K562 (cell line): ENCODE measurements around the gene EML2. TPM values are rescaled to one million over a fixed set of nuclear protein-coding genes. Genes with fewer than 3 reads are reported as not detected.

Experiments used
- ATF2 ChIP-seq: sonication (generic); formaldehyde crosslinking; IDR thresholded peaks from 2 replicates; pipeline ENCODE4 v1.8.1; 2022; ENCODE audit warnings: missing genetic modification reagents
- C11orf30 ChIP-seq: fragments of 450-650 bp; IDR thresholded peaks from 2 replicates; pipeline ENCODE4 v1.6.1; 2016; ENCODE audit warnings: low read depth, mild to moderate bottlenecking
- FOXP4 ChIP-seq: sonication (generic); formaldehyde crosslinking; IDR thresholded peaks from 2 replicates; pipeline ENCODE4 v1.8.0; 2022; ENCODE audit warnings: mild to moderate bottlenecking, missing genetic modification reagents, borderline replicate concordance
- GATAD2B ChIP-seq: fragments of 450-650 bp; IDR thresholded peaks from 2 replicates; pipeline ENCODE4 v1.6.1; 2017; ENCODE audit warnings: mild to moderate bottlenecking, borderline replicate concordance
- IRF2 ChIP-seq: sonication (generic); formaldehyde crosslinking; IDR thresholded peaks from 2 replicates; pipeline ENCODE4 v1.8.1; 2022; ENCODE audit warnings: mild to moderate bottlenecking, missing genetic modification reagents
- JUND ChIP-seq, 2 experiments: IDR thresholded peaks; 2 replicates in 1 of 2; 3 replicates in 1 of 2; pipeline ENCODE4 v1.6.1; 2011; ENCODE audit warnings: borderline replicate concordance in 2 of 2, low read depth in 2 of 2, low read length in 2 of 2, improper control_type of control experiment in 1 of 2, missing biosample characterization in 1 of 2, missing genetic modification characterization in 1 of 2, missing genetic modification reagents in 1 of 2
- L3MBTL2 ChIP-seq: fragments of 450-650 bp; IDR thresholded peaks from 2 replicates; pipeline ENCODE4 v1.6.1; 2016; ENCODE audit warnings: mild to moderate bottlenecking, moderate library complexity
- MEIS2 ChIP-seq: fragments of 450-650 bp; IDR thresholded peaks from 2 replicates; pipeline ENCODE4 v1.6.1; 2014; ENCODE audit warnings: mild to moderate bottlenecking; ENCODE audit not compliant: partially characterized antibody
- PHB2 ChIP-seq: fragments of 450-650 bp; IDR thresholded peaks from 2 replicates; pipeline ENCODE4 v1.6.1; 2017; ENCODE audit warnings: low read depth
- ZNF512 ChIP-seq: IDR thresholded peaks from 2 replicates; pipeline ENCODE4 v1.6.1; 2016; ENCODE audit warnings: missing genetic modification characterization, missing compliant biosample characterization
- polyA plus RNA-seq, 8 experiments: library from polyadenylated mRNA; depleted of rRNA in 4 of 8; stranded (reverse) in 5 of 8; unstranded in 3 of 8; fragments of >200 nt; fragmentation: Nextera tagmentation in 2 of 8; fragmentation: Illumina TruSeq in 1 of 8; extraction: Ambion mirVana in 2 of 8; extraction: Trizol in 1 of 8; gene quantifications; 2 replicates each; pipeline versions ENCODE4 v1.2.1 to v1.2.3, GENCODE V29; 2011 to 2014; ENCODE audit warnings: inconsistent platforms in 1 of 8, missing spikeins in 1 of 8
- total RNA-seq, 7 experiments: library from RNA; depleted of rRNA in 6 of 7; stranded (reverse); fragments of >200 nt in 6 of 7; fragmentation: Illumina TruSeq in 2 of 7; extraction: Trizol in 2 of 7; gene quantifications; 2 replicates each; pipeline versions ENCODE4 v1.2.1 to v1.2.3, GENCODE V29; 2011 to 2021; ENCODE audit warnings: low replicate concordance in 1 of 7
- TF ChIP-seq, protein P1 (sequence below): fragments of 250-450 bp; sonication (Bioruptor Pico); IDR thresholded peaks from 2 replicates; pipeline ENCODE4 v1.8.0; 2021; ENCODE audit warnings: borderline replicate concordance, mild to moderate bottlenecking, moderate library complexity; ENCODE audit not compliant: poor library complexity, severe bottlenecking
- TF ChIP-seq, protein P2 (sequence below): fragments of 250-450 bp; sonication (Bioruptor Pico); IDR thresholded peaks from 2 replicates; pipeline ENCODE4 v1.4.0; 2020; ENCODE audit warnings: borderline replicate concordance

EML2 gene
- total and polyA plus RNA-seq, 9 of the 15 experiments (the other 6 are each of a cell fraction or from before 2014, with no cell fraction given) = 2.6 to 69.6 (median 24.8) TPM

GRCh38 chr19:45638930-45639729 lies at the start of gene EML2 (continued):
- TF ChIP-seq ATF2 (CRISPR knock-in tag) = no peak
- no peak for TF ChIP-seq PHB2
- no peak for TF ChIP-seq IRF2 (CRISPR knock-in tag)
- no peak for TF ChIP-seq FOXP4
- peak; percentile 29; the same call in 1 of the 2 replicates for TF ChIP-seq L3MBTL2
- TF ChIP-seq, protein P1, sequence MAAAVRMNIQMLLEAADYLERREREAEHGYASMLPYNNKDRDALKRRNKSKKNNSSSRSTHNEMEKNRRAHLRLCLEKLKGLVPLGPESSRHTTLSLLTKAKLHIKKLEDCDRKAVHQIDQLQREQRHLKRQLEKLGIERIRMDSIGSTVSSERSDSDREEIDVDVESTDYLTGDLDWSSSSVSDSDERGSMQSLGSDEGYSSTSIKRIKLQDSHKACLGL = no peak
- TF ChIP-seq MEIS2 = no peak
- TF ChIP-seq GATAD2B = no peak
- TF ChIP-seq, protein P2, sequence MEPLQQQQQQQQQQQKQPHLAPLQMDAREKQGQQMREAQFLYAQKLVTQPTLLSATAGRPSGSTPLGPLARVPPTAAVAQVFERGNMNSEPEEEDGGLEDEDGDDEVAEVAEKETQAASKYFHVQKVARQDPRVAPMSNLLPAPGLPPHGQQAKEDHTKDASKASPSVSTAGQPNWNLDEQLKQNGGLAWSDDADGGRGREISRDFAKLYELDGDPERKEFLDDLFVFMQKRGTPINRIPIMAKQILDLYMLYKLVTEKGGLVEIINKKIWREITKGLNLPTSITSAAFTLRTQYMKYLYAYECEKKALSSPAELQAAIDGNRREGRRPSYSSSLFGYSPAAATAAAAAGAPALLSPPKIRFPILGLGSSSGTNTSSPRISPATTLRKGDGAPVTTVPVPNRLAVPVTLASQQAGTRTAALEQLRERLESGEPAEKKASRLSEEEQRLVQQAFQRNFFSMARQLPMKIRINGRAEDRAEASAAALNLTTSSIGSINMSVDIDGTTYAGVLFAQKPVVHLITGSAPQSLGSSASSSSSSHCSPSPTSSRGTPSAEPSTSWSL (CRISPR knock-in tag) = no peak
- no peak for TF ChIP-seq C11orf30
- TF ChIP-seq ZNF512 = no peak
- peak; percentile 17; the same call in 1 of the 2 replicates for TF ChIP-seq JUND (IDR thresholded peaks at IDR 0.05; ENCODE audit: borderline replicate concordance, low read depth, low read length)
- TF ChIP-seq JUND (tag; IDR thresholded peaks at IDR 0.05; ENCODE audit: borderline replicate concordance, low read depth, low read length) = no peak
